ENCODE measurements around the gene WFDC10A.
"Not testable (repeated sequence)": the region's sequence is repeated elsewhere in the genome, so short reads cannot be mapped to it uniquely, and the experiment has no call there.

The WFDC10A gene

GRCh38 chr20:45649312-45649863 is 19.8 kb downstream of the WFDC10A start:
- no peak for DNase-seq

- not testable (repeated sequence) for DNase-seq
Observed at GRCh38 chr20:45651726-45652125, 22.2 kb downstream of the WFDC10A start.

- not testable (repeated sequence) for DNase-seq
Observed at GRCh38 chr20:45657038-45657437, 27.5 kb downstream of the WFDC10A start.

- DNase-seq = no peak
Observed at GRCh38 chr20:45670139-45670538, 40.6 kb downstream of the WFDC10A start, which contains the start of gene WFDC11. Gene WFDC11, minus strand, starts transcription at chr20:45670239. Its CDS starts 19,639 bp downstream, at chr20:45650600.

GRCh38 chr20:45672765-45673164 is 43.2 kb downstream of the WFDC10A start:
- no peak for DNase-seq

GRCh38 chr20:45679650-45680049 is 50.1 kb downstream of the WFDC10A start:
- DNase-seq = no peak

Measured in GF-D8 (cell line).